ENCODE measurements around the gene OR10G6.

The OR10G6 gene

GRCh38 chr11:123945132-123945531 is 49.8 kb downstream of the OR10G6 start:
- no peaks in the 10 kb centered on the region for H3K4me1 ChIP-seq (ENCODE audit: control insufficient read depth, low read length)
- H3F3A ChIP-seq (ENCODE audit: control insufficient read depth, insufficient read depth), result no peaks in the 10 kb centered on the region
- no peaks in the 10 kb centered on the region for H4K20me1 ChIP-seq (ENCODE audit: control insufficient read depth, insufficient read depth, low read depth, low read length)
- no peaks in the 10 kb centered on the region for H3K9me3 ChIP-seq (ENCODE audit: control insufficient read depth, insufficient read depth, low read length)
- H3K27me3 ChIP-seq (ENCODE audit: control insufficient read depth, low read length), result no peaks in the 10 kb centered on the region
- no peaks in the 10 kb centered on the region for H3K36me3 ChIP-seq (ENCODE audit: control insufficient read depth, low read length)
- H3K4me3 ChIP-seq (ENCODE audit: low read length), result no peak overlapping the region
- H3K9me2 ChIP-seq (replicated peaks; ENCODE audit: control insufficient read depth, low read length), result no peaks in the 10 kb centered on the region
- TF ChIP-seq, protein P1, sequence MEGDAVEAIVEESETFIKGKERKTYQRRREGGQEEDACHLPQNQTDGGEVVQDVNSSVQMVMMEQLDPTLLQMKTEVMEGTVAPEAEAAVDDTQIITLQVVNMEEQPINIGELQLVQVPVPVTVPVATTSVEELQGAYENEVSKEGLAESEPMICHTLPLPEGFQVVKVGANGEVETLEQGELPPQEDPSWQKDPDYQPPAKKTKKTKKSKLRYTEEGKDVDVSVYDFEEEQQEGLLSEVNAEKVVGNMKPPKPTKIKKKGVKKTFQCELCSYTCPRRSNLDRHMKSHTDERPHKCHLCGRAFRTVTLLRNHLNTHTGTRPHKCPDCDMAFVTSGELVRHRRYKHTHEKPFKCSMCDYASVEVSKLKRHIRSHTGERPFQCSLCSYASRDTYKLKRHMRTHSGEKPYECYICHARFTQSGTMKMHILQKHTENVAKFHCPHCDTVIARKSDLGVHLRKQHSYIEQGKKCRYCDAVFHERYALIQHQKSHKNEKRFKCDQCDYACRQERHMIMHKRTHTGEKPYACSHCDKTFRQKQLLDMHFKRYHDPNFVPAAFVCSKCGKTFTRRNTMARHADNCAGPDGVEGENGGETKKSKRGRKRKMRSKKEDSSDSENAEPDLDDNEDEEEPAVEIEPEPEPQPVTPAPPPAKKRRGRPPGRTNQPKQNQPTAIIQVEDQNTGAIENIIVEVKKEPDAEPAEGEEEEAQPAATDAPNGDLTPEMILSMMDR (IDR thresholded peaks at IDR 0.05; ENCODE audit: low read depth, low read length, poor library complexity, severe bottlenecking), result no peak
- no peak for TF ChIP-seq EZH2phosphoT487 (IDR thresholded peaks at IDR 0.05; ENCODE audit: borderline replicate concordance, low read length)
- H3K4me2 ChIP-seq (ENCODE audit: low read length), result no peak overlapping the region
- no peak overlapping the region for H3K27ac ChIP-seq (ENCODE audit: low read depth, low read length)
- H3K79me2 ChIP-seq (ENCODE audit: control insufficient read depth, low read length), result no peaks in the 10 kb centered on the region
